Activated CD4-positive, alpha-beta T cell treated with anti-CD3 and anti-CD28 coated beads, Interleukin-2, amount 10 ng/mL, durations not matched to agents 24 days and 14 days (primary cell): ENCODE results near the gene CCNG1. TPM values are rescaled to one million over a fixed set of nuclear protein-coding genes. Genes with fewer than 3 reads are reported as not detected.

Experiments
- DNase-seq: peaks from one replicate; pipeline ENCODE4 v3.0.0; 2022
- H3K27ac Mint-ChIP-seq: one replicate; pipeline ENCODE4 v1.8.0; 2022; ENCODE audit warnings: mild to moderate bottlenecking, mixed read lengths
- H3K27me3 Mint-ChIP-seq: one replicate; pipeline ENCODE4 v1.8.0; 2022; ENCODE audit warnings: mixed read lengths
- H3K36me3 Mint-ChIP-seq: one replicate; pipeline ENCODE4 v1.8.0; 2022; ENCODE audit warnings: low read depth, mild to moderate bottlenecking, mixed read lengths
- H3K4me1 Mint-ChIP-seq: one replicate; pipeline ENCODE4 v1.8.0; 2021; ENCODE audit warnings: mixed read lengths
- H3K4me3 Mint-ChIP-seq: one replicate; pipeline ENCODE4 v1.8.0; 2022; ENCODE audit warnings: mild to moderate bottlenecking, moderate library complexity, mixed read lengths
- H3K9me3 Mint-ChIP-seq: one replicate; pipeline ENCODE4 v1.8.0; 2021; ENCODE audit warnings: mixed read lengths
- intact Hi-C: fragments of 100-400 bp; cut with micrococcal nuclease; formaldehyde crosslinking; loops from one replicate; pipeline ENCODE4 v1.15.1; 2023
- total RNA-seq: library from RNA; stranded (reverse); gene quantifications from 2 replicates; pipeline ENCODE4 v1.2.3, GENCODE V29; 2022

Gene CCNG1
- total RNA-seq, 1 donor from 2014 or later: 75.1 TPM

DNA sequence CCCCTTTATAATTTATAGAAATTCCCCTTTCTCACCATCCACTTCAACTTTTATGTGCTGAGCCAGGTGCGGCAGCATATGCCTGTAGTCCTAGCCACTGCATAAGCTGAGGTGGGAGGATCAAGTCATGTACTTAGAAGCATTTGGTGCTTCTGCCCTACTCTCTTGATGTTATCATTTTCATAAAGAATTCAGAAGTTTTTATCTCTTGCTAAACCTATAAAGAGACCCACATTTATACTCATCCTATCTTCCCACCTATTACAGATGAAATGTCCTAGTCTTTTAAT lies 41.5 kb downstream of the CCNG1 start:
- intact Hi-C loops: no loop called here
- H3K27ac Mint-ChIP-seq: no peak overlapping the region
- peaks cover 8% of the 10 kb centered on the region for H3K4me1 Mint-ChIP-seq
- peaks cover 53% of the 10 kb centered on the region for H3K36me3 Mint-ChIP-seq
- H3K4me3 Mint-ChIP-seq: no peak overlapping the region
- no peak for DNase-seq
- H3K9me3 Mint-ChIP-seq: no peaks in the 10 kb centered on the region
- H3K27me3 Mint-ChIP-seq: no peaks in the 10 kb centered on the region

DNA sequence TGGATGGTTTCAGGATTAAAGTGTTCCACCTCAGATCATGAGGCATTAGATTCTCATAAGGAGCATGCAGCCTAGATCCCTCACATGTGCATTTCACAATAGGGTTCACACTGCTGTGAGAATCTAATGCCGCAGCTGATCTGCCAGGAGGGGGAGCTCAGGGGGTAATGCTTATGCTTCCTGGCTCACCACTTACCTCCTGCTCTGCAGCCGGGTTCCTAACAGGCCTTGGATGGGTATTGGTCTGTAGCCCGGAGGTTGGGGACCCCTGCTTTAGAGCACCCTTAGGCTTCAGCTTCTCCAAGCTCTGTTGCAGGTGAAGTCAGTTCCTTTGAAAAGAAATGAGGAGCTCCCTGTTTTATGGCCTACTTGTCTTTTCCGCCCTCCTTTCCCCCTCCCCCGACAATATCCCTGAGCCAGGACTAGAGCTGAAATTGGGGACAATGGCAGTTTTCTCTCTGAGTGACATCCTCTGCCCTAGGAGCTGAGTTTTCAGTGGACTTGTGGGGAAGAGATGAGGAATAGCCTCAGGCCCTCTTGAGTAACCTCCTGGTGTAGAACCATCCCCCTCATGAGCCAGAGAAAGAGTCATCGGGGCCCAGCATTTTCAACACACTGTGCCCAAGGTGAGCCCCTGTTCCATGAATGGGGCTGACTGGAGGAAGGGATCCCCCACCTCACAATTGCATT lies 51.8 kb downstream of the CCNG1 start:
- H3K27me3 Mint-ChIP-seq: no peaks in the 10 kb centered on the region
- no peaks in the 10 kb centered on the region for H3K9me3 Mint-ChIP-seq
- H3K27ac Mint-ChIP-seq: peak overlapping the region; percentile 2
- peaks cover 4% of the 10 kb centered on the region for H3K4me1 Mint-ChIP-seq
- DNase-seq: peak; percentile 73
- intact Hi-C loops: no loop called here
- peaks cover 36% of the 10 kb centered on the region for H3K36me3 Mint-ChIP-seq
- H3K4me3 Mint-ChIP-seq: no peak overlapping the region

DNA sequence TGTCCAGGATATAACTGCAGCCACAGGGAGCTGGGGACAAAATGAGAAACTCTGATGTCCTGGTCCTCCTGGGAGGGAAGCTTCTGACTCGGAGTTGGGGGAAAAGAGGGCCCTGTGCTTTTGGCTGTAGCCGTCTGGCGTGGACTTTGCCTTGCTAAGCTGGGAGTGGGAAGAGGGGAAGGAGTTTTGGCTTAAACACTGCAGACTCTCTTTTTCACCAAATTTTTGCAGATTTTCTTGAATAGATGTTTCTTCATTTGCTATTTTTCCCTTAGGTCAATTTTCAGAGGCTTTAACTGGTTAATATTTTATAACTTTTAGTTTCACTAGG lies 52.3 kb downstream of the CCNG1 start:
- no peak overlapping the region for H3K4me3 Mint-ChIP-seq
- no peaks in the 10 kb centered on the region for H3K27me3 Mint-ChIP-seq
- H3K4me1 Mint-ChIP-seq: peaks cover 2% of the 10 kb centered on the region
- intact Hi-C loops: no loop called here
- no peak for DNase-seq
- H3K36me3 Mint-ChIP-seq: peaks cover 34% of the 10 kb centered on the region
- no peak overlapping the region for H3K27ac Mint-ChIP-seq
- H3K9me3 Mint-ChIP-seq: no peaks in the 10 kb centered on the region

Other genes starting within 250 kb of the CCNG1 start
- gene NUDCD2, start 22.5 kb downstream of the CCNG1 start, total RNA-seq: 44.5 and 50.3 TPM in 2 replicates
- 29.1 and 30.8 TPM in 2 replicates for gene HMMR, start 23.0 kb downstream of the CCNG1 start, total RNA-seq
- 104 and 105 TPM in 2 replicates for gene MAT2B, start 68.0 kb downstream of the CCNG1 start, total RNA-seq